Ishikawa (cell line): ENCODE results near the gene GIPC1.
A peak's percentile ranks its signal among the peaks of the same experiment; 100 is the strongest.

Experiments
- CEBPB ChIP-seq: IDR thresholded peaks from 2 replicates; pipeline ENCODE4 v1.6.1; 2012
- CREB1 ChIP-seq: IDR thresholded peaks from 2 replicates; pipeline ENCODE4 v1.6.1; 2012; ENCODE audit warnings: low read depth
- EGR1 ChIP-seq: IDR thresholded peaks from 2 replicates; pipeline ENCODE4 v1.6.1; 2012
- EP300 ChIP-seq: IDR thresholded peaks from 2 replicates; pipeline ENCODE4 v1.6.1; 2012; ENCODE audit warnings: borderline replicate concordance
- FOXM1 ChIP-seq: IDR thresholded peaks from 2 replicates; pipeline ENCODE4 v1.6.1; 2012; ENCODE audit warnings: low read depth, borderline replicate concordance
- MAX ChIP-seq: IDR thresholded peaks from 2 replicates; pipeline ENCODE4 v1.6.1; 2012
- NFIC ChIP-seq: IDR thresholded peaks from 2 replicates; pipeline ENCODE4 v1.6.1; 2012
- REST ChIP-seq: IDR thresholded peaks from 2 replicates; pipeline ENCODE4 v1.6.1; 2012; ENCODE audit warnings: low read depth, mild to moderate bottlenecking
- TAF1 ChIP-seq: IDR thresholded peaks from 2 replicates; pipeline ENCODE4 v1.6.1; 2012; ENCODE audit warnings: low read depth, mild to moderate bottlenecking
- TCF12 ChIP-seq: IDR thresholded peaks from 2 replicates; pipeline ENCODE4 v1.6.1; 2012; ENCODE audit warnings: low read depth
- TEAD4 ChIP-seq: IDR thresholded peaks from 2 replicates; pipeline ENCODE4 v1.6.1; 2012
- YY1 ChIP-seq: IDR thresholded peaks from 2 replicates; pipeline ENCODE4 v1.6.1; 2012; ENCODE audit warnings: low read depth
- ZBTB7A ChIP-seq: IDR thresholded peaks from 2 replicates; pipeline ENCODE4 v1.6.1; 2012; ENCODE audit warnings: low read depth
- TF ChIP-seq, protein P1 (sequence below): IDR thresholded peaks from 2 replicates; pipeline ENCODE4 v1.6.1; 2012

GIPC1 gene

GRCh38 chr19:14434543-14435319, 61.2 kb downstream of the GIPC1 start:
- TF ChIP-seq REST (no peak), TAF1 (no peak)

DNA sequence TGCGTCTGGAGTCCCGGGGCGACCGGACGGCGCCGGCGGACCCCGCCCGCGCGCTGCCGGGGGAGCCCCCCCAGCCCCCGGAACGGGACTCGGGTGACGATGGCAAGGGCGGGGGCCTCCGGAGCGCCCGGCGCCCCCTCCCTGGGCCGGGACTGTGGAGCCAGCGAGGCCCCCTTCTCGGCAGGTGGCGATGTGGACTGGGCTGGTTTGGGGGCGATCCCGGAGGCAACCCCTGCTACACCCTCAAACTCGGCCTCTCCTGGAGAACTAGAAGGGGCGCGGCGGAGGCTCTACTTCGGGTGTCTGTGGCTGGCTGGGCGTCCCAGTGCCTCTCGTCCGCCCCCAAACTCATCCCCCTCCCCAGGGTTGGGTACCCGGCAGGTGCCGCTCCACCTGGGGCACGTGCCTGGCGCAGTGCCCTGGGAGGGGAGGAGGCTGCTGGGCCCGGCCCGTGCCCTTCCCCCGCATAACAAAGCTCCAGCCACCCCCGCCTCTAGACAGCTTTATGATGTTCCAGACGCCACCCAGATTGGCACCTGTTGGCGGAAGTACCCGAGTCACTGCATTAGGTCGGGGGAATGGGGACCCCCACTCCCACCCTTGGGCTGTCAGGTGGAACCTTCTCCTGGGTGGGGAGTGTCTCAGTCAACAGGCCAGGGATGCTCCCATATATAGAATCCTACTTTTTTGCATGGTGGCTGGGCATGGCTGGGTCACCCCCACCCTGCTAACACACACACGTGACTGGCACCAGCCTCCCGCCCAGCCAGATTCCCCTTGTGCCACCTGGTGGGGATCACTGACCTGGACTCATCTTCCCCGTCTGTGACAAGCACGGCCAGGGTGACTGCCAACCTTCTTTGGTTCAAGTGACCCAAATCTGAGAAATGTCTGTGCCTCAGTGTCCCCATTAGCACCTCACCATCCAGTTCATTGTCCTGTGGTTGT, 62.1 kb downstream of the GIPC1 start:
- TF ChIP-seq REST (no peak), MAX (peak; percentile 77), ZBTB7A (peak; percentile 77; the same call in 1 of the 2 replicates), EGR1 (peak; percentile 73), FOXM1 (no peak), TCF12 (peak; percentile 58; the same call in 1 of the 2 replicates), NFIC (peak; percentile 88), YY1 (0 out of 2 replicates have a peak, but pooled peaks have one; percentile 30), TAF1 (peak; percentile 11; the same call in 1 of the 2 replicates)
- TF ChIP-seq, protein P1, sequence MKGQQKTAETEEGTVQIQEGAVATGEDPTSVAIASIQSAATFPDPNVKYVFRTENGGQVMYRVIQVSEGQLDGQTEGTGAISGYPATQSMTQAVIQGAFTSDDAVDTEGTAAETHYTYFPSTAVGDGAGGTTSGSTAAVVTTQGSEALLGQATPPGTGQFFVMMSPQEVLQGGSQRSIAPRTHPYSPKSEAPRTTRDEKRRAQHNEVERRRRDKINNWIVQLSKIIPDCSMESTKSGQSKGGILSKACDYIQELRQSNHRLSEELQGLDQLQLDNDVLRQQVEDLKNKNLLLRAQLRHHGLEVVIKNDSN = peak; percentile 79

GRCh38 chr19:14432791-14433553, 63.0 kb downstream of the GIPC1 start, which contains the start of gene PKN1:
TSS of gene PKN1 (plus strand) at chr19:14433306. CDS start at chr19:14433522, 216 bp downstream.
- TF ChIP-seq TAF1 (no peak), CREB1 (no peak), FOXM1 (no peak), MAX (0 out of 2 replicates have a peak, but pooled peaks have one; percentile 15), ZBTB7A (peak; percentile 61), REST (no peak), TEAD4 (no peak), YY1 (0 out of 2 replicates have a peak, but pooled peaks have one; percentile 10), EP300 (no peak), CEBPB (no peak)
- TF ChIP-seq, protein P1 = peak; percentile 85
